SK-N-SH treated with all-trans-retinoic acid at 6 μM for 48 hours (cell line): ENCODE measurements around the gene HPGDS.

ENCODE experiments used
- ARNTL ChIP-seq: fragments of 450-650 bp; formaldehyde crosslinking; IDR thresholded peaks from 2 replicates; pipeline ENCODE4 v1.5.0; 2020; ENCODE audit warnings: low read depth, mild to moderate bottlenecking, moderate library complexity, borderline replicate concordance
- ISL1 ChIP-seq: fragments of 250-450 bp; sonication (Bioruptor Pico); IDR thresholded peaks from 2 replicates; pipeline ENCODE4 v2.1.2; 2022; ENCODE audit warnings: mild to moderate bottlenecking, moderate library complexity
- PATZ1 ChIP-seq: fragments of 250-450 bp; sonication (Bioruptor Pico); IDR thresholded peaks from 2 replicates; pipeline ENCODE4 v1.8.0; 2020; ENCODE audit warnings: mild to moderate bottlenecking, moderate library complexity, borderline replicate concordance
- SNAI2 ChIP-seq: fragments of 250-450 bp; sonication (Bioruptor Pico); IDR thresholded peaks from 2 replicates; pipeline ENCODE4 v1.5.0; 2020; ENCODE audit warnings: mild to moderate bottlenecking, moderate library complexity
- TOX ChIP-seq: fragments of 250-450 bp; sonication (Bioruptor Pico); IDR thresholded peaks from 2 replicates; pipeline ENCODE4 v1.8.0; 2021; ENCODE audit warnings: mild to moderate bottlenecking, moderate library complexity, borderline replicate concordance
- ZFP30 ChIP-seq: fragments of 450-650 bp; formaldehyde crosslinking; IDR thresholded peaks from 2 replicates; pipeline ENCODE4 v1.5.0; 2022; ENCODE audit warnings: mild to moderate bottlenecking, moderate library complexity
- ZNF8 ChIP-seq: fragments of 450-650 bp; formaldehyde crosslinking; IDR thresholded peaks from 2 replicates; pipeline ENCODE4 v1.5.0; 2020; ENCODE audit warnings: mild to moderate bottlenecking, moderate library complexity

- no peak for TF ChIP-seq ISL1
- TF ChIP-seq PATZ1: no peak
- TF ChIP-seq SNAI2 (CRISPR knock-in tag): no peak
- TF ChIP-seq TOX (CRISPR knock-in tag): no peak
- TF ChIP-seq ZFP30: no peak
- no peak for TF ChIP-seq ZNF8 (CRISPR knock-in tag)
- no peak for TF ChIP-seq ARNTL (CRISPR knock-in tag)
Measured at GRCh38 chr4:94373752-94374151, 31.1 kb upstream of the HPGDS start.
